Vagina (tissue), 2 donors: ENCODE results near the gene PC.

ENCODE experiments used
- CTCF ChIP-seq, 3 experiments: fragments of 450-650 bp in 2 of 3; fragments of 200-600 bp in 1 of 3; sonication (generic) in 1 of 3; IDR thresholded peaks; one replicate each; pipeline ENCODE4 v1.5.1; 2017 to 2019; ENCODE audit warnings: antibody characterized with exemption in 3 of 3, mild to moderate bottlenecking in 2 of 3, moderate library complexity in 2 of 3
- POLR2A ChIP-seq, 2 donors: fragments of 450-650 bp; IDR thresholded peaks; one replicate each; pipeline ENCODE4 v1.6.1; 2017; ENCODE audit warnings: antibody characterized with exemption in 2 of 2, mild to moderate bottlenecking in 2 of 2, moderate library complexity in 2 of 2
- POLR2AphosphoS5 ChIP-seq, 2 donors: sonication (generic); formaldehyde crosslinking; IDR thresholded peaks; one replicate each; pipeline ENCODE4 v1.9.0; 2017; ENCODE audit warnings: antibody characterized with exemption in 2 of 2, mild to moderate bottlenecking in 2 of 2, low read depth in 1 of 2; ENCODE audit not compliant: insufficient read depth in 1 of 2

- TF ChIP-seq CTCF (IDR thresholded peaks at IDR 0.05), result no peak
- TF ChIP-seq POLR2AphosphoS5 (IDR thresholded peaks at IDR 0.05; ENCODE audit: insufficient read depth in 1 of 2, low read depth in 1 of 2), result no peak
- TF ChIP-seq POLR2A (IDR thresholded peaks at IDR 0.05), result no peak
Observed at GRCh38 chr11:66857927-66858185, 100.3 kb downstream of the PC start.
